Upper lobe of right lung (tissue), 1 donor: ENCODE results near the gene ARHGEF19. TPM values are rescaled to one million over a fixed set of nuclear protein-coding genes. Genes with fewer than 3 reads are reported as not detected.

Source experiments
- ATAC-seq: fragments of 200-7000 bp; cut with Tn5 transposase; one replicate; pipeline ENCODE4 v1.9.1; 2020; ENCODE audit warnings: mild to moderate bottlenecking, moderate library complexity
- DNase-seq: peaks from one replicate; pipeline ENCODE4 v3.0.0-alpha.2; 2020
- H3K27ac ChIP-seq: fragments of 200-600 bp; one replicate; pipeline ENCODE4 v1.8.0; 2022
- H3K27me3 ChIP-seq: fragments of 200-600 bp; one replicate; pipeline ENCODE4 v1.8.0; 2022; ENCODE audit warnings: mild to moderate bottlenecking
- H3K36me3 ChIP-seq: fragments of 200-600 bp; one replicate; pipeline ENCODE4 v1.8.0; 2022
- H3K4me1 ChIP-seq: fragments of 200-600 bp; one replicate; pipeline ENCODE4 v1.8.0; 2022
- H3K4me3 ChIP-seq: fragments of 200-600 bp; one replicate; pipeline ENCODE4 v1.8.0; 2022; ENCODE audit warnings: mild to moderate bottlenecking
- H3K9me3 ChIP-seq: fragments of 200-600 bp; one replicate; pipeline ENCODE4 v1.8.0; 2022
- intact Hi-C: fragments of 100-400 bp; cut with DNase I; formaldehyde crosslinking; loops from one replicate; pipeline ENCODE4 v1.11.0; 2022
- total RNA-seq: library from RNA; stranded (reverse); fragmentation: NEBNext Ultra II Directional; extraction: Animal tissue kit (Norgen Biotek cat#: 25700); gene quantifications from one replicate; pipeline ENCODE4 v1.2.1, GENCODE V29; 2021
- TF ChIP-seq, protein P1 (sequence below): fragments of 200-600 bp; IDR thresholded peaks from one replicate; pipeline ENCODE4 v1.8.0; 2022; ENCODE audit warnings: antibody characterized with exemption
- donor health status: DM: no; HTN: yes; CAD: no; lungs with severe emphysema.

ARHGEF19 gene
- total RNA-seq, 1 donor from 2014 or later, result 11.9 TPM

DNA sequence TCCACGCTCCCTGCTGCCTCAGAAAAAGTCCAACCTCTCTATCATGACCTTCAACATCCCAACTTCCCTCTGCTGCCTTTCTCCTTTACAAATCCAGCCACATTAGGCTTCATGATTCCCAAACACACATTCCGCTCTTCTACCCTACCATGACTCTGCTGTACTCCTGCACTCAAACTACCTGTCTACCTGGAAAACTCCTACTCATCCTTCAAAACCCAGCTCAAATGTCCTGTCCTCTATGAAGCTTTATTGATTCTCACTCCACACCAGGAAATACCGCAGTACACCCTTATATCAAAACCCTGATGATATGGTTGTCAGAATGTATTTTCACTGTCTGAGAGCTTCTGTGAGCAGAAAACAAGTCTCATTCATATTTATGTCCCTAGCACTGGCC lies 8.9 kb downstream of the ARHGEF19 start:
- ATAC-seq (no peak), DNase-seq (no peak)
- TF ChIP-seq, protein P1, sequence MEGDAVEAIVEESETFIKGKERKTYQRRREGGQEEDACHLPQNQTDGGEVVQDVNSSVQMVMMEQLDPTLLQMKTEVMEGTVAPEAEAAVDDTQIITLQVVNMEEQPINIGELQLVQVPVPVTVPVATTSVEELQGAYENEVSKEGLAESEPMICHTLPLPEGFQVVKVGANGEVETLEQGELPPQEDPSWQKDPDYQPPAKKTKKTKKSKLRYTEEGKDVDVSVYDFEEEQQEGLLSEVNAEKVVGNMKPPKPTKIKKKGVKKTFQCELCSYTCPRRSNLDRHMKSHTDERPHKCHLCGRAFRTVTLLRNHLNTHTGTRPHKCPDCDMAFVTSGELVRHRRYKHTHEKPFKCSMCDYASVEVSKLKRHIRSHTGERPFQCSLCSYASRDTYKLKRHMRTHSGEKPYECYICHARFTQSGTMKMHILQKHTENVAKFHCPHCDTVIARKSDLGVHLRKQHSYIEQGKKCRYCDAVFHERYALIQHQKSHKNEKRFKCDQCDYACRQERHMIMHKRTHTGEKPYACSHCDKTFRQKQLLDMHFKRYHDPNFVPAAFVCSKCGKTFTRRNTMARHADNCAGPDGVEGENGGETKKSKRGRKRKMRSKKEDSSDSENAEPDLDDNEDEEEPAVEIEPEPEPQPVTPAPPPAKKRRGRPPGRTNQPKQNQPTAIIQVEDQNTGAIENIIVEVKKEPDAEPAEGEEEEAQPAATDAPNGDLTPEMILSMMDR, result no peak
- no peaks in the 10 kb centered on the region for H3K9me3 ChIP-seq
- intact Hi-C loops, result no loop called here
- no peak overlapping the region for H3K27ac ChIP-seq
- peaks cover 13% of the 10 kb centered on the region for H3K4me1 ChIP-seq
- no peaks in the 10 kb centered on the region for H3K27me3 ChIP-seq
- no peak overlapping the region for H3K4me3 ChIP-seq
- peaks cover 3% of the 10 kb centered on the region for H3K36me3 ChIP-seq

DNA sequence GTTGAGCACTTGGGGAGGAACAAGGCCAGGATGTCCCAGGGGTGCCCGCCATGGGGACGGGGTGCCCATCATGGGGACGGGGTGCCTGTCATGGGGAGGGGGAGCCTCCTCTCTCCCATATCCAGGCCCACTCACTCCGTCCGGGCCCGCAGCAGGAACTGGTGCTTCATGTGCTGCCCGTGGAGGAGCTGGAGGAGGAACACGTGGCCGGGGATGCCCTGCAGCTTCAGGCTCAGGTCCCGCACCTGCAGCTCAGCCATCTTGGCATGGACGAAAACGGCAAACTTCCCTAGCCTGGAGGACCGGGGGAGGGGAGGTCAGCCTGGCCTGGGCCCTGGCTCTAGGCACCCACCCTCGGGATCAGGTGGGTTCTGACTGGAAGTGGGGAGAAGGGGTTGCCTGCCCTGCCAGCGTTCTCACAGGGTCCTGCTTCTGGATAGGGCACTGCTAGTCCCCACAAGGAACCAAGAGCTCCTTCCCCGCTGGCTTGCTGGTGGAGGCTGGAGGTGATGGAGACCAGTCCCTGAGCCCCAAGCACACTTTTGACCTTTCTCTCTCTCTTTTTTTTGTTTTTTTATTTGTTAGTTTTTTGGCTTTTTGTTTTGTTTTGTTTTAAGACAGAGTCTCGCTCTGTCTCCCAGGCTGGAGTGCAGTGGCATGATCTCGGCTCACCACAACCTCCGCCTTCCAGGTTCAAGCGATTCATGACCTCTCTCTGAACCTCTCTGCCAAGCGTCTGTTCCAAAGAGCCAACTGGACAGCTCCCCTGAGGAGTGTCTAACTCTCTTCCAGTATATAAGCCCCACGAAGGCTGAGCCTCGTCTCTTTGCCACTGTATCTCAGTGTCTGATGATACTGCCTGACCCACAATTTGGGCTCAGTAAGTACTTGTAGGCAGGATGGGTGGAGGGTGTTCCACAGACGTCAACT lies 9.9 kb downstream of the ARHGEF19 start:
- Histone ChIP-seq H3K9me3 (no peaks in the 10 kb centered on the region), H3K27me3 (no peaks in the 10 kb centered on the region), H3K27ac (no peak overlapping the region), H3K36me3 (peaks cover 3% of the 10 kb centered on the region), H3K4me1 (peaks cover 13% of the 10 kb centered on the region), H3K4me3 (no peak overlapping the region)
- no peak for DNase-seq
- intact Hi-C loops, result no loop called here
- ATAC-seq, result no peak
- TF ChIP-seq, protein P1, result no peak

DNA sequence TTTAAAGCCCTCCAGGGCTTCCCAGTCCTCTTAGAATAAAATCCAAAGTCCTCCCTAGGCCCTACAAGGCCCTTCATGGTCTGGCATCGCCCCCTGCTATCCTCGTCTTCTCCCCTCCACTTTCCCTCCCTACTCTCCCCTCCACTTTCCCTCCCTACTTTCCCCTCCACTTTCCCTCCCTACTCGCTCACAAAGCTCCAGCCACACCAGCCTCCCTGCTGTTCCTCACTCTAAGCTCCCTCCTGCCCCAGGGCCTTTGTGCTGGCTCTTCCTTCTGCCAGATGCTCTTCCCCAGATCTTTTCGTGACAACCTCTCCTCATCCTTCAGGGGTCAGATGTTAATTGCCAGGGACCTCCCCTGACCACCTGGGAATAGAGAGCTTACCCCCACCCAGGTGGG lies 12.8 kb downstream of the ARHGEF19 start:
- Histone ChIP-seq H3K4me1 (no peaks in the 10 kb centered on the region), H3K4me3 (no peak overlapping the region), H3K36me3 (peaks cover 3% of the 10 kb centered on the region), H3K27ac (no peak overlapping the region), H3K27me3 (no peaks in the 10 kb centered on the region), H3K9me3 (no peaks in the 10 kb centered on the region)
- TF ChIP-seq, protein P1, result no peak
- DNase-seq (no peak), ATAC-seq (no peak)
- intact Hi-C loops, result no loop called here

DNA sequence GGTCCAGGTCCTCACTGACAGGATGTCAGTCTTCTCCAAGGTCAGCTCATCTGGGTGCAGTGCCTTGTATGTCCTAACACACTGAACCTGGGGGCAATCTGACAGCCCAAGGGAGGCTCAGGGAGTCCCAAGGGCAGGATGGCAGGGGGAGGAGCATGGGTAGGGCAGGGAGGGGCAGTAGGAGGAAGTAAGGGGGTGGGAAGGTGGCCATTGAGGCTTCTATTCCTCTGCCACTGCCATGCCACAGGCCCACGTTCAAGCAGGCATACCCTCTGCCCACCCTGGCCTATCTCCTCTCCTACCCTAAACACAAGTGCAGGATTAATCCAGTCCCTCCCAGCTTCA lies 13.3 kb downstream of the ARHGEF19 start:
- H3K36me3 ChIP-seq, result peaks cover 3% of the 10 kb centered on the region
- no peak overlapping the region for H3K4me3 ChIP-seq
- ATAC-seq (no peak), DNase-seq (no peak)
- H3K27me3 ChIP-seq, result no peaks in the 10 kb centered on the region
- TF ChIP-seq, protein P1, result no peak
- no peaks in the 10 kb centered on the region for H3K9me3 ChIP-seq
- H3K4me1 ChIP-seq, result no peaks in the 10 kb centered on the region
- intact Hi-C loops, result no loop called here
- no peak overlapping the region for H3K27ac ChIP-seq

DNA sequence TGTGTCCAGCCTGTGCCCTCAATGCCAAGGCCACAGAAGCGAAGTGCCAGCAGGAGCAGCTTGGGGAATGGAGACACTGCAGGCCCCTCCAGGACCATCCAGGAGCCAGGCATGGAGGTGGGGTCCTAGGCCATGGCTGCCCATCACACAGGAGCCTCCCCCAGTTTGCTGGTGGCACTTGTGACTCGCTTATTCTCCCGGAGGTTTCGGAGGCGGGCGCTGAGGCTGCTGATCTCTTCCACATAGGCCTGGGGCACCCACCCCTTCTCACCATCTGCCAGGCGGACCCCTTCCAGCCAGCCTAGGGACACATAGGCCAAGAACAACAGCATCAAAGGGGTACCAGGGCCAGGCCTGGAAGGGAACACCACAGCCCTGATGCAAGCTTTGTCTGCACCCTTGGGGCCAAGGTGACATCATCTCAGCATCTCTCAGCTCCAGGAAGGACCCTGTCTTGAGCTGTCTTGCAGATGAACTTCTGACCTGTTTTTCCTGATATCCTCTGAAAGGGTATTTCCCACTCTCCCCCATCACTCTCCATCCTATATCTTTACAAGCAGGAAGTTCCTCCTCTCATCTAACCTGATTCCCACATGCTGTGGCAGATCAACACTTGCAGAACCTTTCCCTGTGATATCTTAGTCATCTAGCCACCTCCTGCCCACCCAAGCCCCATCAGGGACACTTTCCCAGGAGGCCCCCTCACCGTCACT lies 13.9 kb downstream of the ARHGEF19 start:
- intact Hi-C loops, result no loop called here
- ATAC-seq (no peak), DNase-seq (peak; percentile 58)
- Histone ChIP-seq H3K36me3 (peaks cover 3% of the 10 kb centered on the region), H3K27me3 (no peaks in the 10 kb centered on the region), H3K9me3 (no peaks in the 10 kb centered on the region), H3K27ac (no peak overlapping the region), H3K4me3 (no peak overlapping the region), H3K4me1 (no peaks in the 10 kb centered on the region)
- TF ChIP-seq, protein P1, result no peak
